ENCODE results near the gene PSMB4.
"Not testable (repeated sequence)": the region's sequence is repeated elsewhere in the genome, so short reads cannot be mapped to it uniquely, and the experiment has no call there.

The PSMB4 gene

DNA sequence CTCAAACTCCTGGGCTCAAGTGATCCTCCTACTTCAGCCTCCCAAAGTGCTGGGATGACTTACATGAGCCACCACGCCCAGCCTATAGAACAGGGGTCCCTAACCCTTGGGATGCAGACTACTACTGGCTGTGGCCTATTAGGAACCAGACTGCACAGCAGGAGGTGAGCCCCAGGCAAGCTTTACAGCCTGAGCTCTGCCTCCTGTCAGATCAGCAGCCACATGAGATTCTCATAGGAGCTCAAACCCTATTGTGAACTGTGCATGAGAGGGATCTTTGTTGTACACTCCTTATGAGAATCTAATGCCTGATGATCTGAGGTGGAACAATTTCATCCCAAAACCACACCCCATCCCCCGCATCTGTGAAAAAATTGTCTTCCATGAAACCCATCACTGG is 13.4 kb upstream of the PSMB4 start:
- DNase-seq (ENCODE audit: low read depth in 2 of 2), result no peak

DNA sequence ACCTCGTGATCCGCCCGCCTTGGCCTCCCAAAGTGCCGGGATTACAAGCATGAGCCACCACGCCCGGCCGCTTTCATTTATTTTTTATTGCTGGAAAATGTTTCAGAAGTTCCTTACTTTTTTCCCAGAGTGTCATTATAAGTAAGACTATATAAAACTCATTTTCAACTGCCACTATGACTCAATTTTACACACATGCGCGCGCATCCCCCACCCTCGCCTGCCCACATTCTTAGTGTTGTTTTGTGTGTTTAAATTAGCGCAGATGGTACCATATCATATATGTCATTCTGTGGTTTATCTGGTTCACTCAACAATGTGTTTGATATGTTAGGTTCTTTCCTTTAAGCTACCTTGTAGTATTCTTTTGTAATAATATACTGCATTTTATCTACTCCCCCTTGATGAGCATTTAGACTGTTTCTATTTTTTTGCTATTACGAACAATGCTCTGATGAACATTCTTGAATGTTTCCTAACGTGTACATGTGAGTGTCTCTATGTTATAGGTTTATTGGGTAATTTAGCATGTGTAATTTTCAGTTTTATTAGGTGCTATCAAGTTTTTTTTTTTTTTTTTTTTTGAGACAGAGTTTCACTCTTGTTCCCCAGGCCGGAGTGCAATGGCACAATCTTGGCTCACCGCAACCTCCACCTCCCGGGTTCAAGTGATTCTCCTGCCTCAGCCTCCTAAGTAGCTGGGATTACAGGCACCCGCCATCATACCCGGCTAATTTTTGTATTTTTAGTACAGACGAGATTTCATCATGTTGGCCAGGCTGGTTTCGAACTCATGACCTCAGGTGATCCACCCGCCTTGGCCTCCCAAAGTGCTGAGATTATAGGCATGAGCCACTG is 8.9 kb upstream of the PSMB4 start:
- not testable (repeated sequence) for DNase-seq (ENCODE audit: low read depth in 2 of 2)

DNA sequence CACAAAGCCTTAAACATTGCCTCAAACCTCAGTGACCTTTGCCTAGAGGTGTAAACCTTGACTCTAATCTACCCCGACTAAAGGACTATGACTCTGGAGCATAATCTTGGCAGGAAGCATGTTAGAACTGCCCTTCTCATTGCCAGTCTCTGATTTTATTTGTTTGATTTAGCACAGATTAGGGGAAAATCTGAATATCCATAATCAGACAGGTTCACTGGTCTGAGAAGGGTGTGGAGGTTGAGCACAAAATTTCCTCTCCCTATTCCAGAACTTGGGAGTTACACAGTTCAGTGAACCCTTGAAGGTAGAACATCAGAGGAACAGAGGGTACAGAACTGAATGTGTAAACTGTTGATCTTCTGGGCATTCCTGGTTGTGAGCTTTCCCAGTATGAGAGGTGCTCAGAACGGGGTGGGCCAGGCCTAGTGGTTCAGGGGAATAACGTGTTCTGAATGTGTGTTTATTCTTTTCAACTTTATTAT is 8.3 kb upstream of the PSMB4 start:
- DNase-seq (ENCODE audit: low read depth in 2 of 2), result no peak

DNA sequence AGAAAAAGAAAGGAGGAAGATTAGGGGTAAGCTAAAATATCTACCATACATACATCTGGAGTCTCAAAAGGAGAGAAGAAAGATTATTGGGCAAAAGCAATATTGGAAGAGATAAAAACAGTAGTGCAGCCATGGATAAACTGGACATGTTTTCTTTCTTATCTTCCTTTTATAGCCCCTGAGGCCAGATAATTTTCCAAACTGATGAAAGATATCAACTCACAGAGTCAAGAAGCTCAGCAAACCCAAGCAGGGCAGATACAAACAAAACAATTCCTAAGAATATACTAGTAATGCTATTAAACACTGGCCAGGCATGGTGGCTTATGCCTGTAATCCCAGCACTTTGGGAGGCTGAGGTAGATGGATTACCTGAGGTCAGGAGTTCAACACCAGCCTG is 5.8 kb upstream of the PSMB4 start:
- DNase-seq (ENCODE audit: low read depth in 2 of 2), result no peak

DNA sequence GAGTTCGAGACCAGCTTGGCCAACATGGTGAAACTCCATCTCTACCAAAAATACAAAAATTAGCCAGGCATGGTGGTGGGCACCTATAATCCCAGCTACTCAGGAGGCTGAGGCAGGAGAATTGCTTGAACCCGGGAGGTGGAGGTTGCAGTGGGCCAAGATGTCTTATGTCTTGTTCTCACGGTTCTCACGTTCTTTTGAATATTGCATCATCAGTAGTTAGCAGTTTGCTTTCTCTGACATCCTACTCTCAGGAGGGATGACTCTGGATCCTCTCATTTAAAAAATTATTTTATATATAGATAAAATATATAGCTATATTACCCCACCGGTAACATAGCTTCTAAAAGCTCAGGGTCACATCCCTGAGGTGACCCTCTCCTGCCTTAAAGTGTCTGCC is 3.1 kb upstream of the PSMB4 start:
- not testable (repeated sequence) for DNase-seq (ENCODE audit: low read depth in 2 of 2)

DNA sequence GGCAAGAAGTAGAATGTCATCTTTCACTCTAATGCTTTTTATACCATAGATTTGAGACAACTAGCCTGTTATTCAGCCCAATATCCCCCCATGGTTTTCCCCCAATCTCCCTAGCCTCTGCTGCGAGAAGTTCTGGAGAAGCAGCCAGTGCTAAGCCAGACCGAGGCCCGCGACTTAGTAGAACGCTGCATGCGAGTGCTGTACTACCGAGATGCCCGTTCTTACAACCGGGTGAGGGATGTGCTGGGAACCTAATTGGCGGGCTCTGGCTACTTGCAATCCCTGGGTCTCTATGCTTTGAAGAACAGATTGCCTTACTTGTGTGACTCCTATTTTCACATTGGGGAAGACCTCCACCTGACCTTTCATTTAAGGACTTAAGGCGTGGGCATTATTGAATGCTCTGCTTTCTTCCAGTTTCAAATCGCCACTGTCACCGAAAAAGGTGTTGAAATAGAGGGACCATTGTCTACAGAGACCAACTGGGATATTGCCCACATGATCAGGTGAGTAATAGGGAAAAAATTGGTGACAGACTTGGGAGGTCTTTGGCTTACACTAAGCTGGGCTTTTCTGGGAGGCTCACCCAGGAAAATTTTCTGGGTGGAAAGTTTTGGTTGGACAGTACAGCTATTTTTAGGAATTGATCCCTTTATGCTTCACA is 1.9 kb downstream of the PSMB4 start:
- no peak for DNase-seq (ENCODE audit: low read depth in 2 of 2)

DNA sequence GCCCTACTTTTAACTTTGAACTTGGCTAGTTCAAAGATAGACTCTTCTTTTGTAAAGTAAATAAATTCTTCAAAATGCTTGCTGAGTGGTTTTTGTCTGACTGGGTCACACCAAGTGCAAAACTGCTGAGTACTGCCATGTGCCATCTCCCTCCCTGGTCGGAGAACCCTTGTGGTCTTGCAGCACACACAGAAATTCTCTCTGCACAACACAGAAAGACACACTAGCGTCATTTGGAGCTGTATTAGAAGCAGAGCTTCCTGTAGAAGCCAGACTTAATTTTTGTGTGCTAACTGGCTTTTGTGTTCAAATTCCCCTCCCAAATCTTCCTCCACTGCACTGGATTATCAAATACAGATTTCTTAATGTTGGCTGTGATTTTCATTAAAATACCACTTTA is 2.5 kb downstream of the PSMB4 start:
- no peak for DNase-seq (ENCODE audit: low read depth in 2 of 2)

DNA sequence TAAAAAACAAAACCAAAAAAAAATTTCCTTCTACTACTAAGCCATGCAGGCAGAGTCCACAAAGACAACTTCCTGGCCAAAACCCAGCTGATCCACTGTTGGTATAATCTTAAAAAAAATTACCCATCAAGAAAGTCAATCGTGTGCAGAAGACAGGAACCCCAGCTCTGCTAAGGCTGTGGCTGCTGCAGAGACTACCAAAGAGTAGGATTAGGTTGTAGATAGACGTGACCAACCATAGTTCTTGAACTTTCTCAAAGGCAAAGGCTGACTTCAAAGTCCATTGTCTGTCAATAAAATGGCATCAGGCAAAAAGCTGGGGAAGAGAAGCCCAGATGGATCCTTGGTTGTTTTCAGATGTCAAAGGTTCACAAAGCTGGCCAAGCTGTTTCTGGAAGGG is 3.4 kb downstream of the PSMB4 start:
- DNase-seq (ENCODE audit: low read depth in 2 of 2), result no peak

DNA sequence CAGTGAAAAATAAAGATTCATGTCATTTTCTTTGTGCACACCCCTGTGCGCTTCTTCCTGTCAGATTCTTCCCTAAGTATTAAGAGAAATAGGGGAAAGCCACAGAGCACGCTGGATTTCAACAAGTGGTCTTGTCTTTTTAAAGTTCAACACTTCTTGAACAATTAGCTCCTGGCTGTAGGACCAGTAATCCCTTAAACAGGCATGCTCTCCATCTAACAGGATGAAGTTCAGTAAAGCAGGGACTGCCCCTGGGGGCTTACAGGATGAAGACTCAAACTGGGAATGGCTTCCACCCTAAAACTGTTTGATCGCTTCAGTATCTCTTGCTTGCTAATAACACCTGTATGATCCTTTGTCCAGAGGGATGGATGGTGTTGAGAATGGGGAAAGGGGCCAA is 4.2 kb downstream of the PSMB4 start:
- no peak for DNase-seq (ENCODE audit: low read depth in 2 of 2)

DNA sequence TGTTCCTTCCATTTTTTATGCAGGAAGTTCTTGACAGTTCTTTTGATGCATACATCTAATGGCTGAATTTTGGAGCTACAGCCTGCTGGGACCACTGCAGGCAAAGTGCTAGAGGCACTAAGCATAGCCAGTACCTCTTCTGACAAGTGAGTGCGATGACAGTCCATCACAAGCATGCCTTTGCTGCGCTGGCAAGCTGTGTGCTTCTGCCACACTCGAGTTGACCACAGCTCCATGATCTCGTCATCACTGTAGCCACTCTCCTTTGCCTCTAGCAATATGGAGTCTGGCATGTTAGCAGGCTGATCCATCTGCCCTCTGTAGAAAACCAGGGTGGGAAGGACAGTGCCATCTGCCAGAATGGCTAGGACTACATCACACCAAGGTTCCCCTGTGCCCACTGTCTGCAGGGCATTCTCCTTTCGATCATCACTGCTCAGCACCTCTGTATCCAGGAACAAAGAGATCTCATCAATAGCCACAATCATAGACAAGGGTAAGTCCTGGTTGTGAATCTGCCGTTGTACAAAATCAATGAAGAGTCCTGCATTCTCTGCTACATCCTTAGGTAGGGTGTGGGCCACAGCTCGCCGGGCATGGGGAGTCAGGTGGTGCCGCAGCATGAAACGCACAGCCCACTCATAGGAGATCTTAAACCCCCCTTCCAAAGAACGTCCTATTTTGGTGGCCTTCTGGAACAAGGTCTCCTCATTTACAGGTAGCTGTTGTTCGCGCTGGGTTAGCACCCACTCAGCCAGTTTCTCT is 6.0 kb downstream of the PSMB4 start:
- no peak for DNase-seq (ENCODE audit: low read depth in 2 of 2)

DNA sequence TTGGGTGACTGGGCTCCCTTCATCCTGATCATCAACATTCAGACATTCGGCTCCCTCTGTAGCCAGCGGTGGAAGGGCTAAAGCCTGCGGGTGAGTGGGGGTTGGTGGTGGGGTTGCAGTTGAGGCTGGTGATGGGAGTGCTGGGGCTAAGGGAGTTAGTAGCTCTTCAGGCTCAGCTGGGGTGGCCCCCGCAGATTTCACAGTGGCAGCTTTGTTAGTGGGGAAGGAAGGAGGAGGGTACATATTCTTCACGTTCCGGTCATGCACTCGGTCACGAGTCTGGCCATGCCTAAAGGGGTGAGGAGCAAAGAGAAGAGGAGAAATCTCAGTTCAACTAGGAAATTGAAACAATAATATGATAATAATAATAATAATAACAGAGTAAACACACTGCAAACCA is 6.8 kb downstream of the PSMB4 start:
- DNase-seq (ENCODE audit: low read depth in 2 of 2), result no peak

DNA sequence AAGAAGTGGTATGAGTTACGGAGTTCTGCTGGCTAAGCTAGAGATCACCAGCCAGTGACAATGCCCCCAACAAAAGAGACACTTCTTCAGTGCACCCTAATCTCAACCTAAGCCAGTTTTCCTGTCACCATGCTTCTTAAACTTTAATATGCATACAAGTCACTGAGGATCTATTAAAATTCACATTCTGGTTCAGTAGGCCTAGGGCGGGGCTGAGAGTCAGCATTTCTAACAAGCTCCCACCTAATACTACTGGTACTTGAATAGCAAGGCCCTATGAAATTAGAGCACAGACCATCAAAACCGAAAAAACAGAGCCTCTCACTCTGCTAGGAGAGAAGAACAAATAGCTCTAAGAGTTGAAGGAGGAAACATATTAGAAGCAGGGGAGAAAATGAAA is 7.9 kb downstream of the PSMB4 start:
- DNase-seq (ENCODE audit: low read depth in 2 of 2), result no peak

DNA sequence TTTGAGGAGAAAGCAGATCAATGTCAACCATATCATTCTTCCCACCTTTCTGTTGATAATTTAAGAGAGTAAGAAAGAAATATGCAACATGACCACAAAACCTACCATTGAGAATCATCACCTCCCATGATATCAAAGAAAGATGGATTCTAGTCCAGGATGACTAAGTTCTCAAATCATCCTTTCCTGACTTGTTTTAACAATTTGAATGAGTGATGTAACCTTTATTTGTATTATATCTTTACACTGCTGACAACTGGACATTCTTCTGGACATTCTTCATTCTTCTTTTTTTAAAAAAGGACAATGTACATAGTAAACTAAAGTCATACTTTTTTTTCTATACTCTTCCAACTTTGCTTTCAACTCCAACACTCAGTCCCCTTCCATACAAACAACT is 9.5 kb downstream of the PSMB4 start:
- DNase-seq (ENCODE audit: low read depth in 2 of 2), result no peak

DNA sequence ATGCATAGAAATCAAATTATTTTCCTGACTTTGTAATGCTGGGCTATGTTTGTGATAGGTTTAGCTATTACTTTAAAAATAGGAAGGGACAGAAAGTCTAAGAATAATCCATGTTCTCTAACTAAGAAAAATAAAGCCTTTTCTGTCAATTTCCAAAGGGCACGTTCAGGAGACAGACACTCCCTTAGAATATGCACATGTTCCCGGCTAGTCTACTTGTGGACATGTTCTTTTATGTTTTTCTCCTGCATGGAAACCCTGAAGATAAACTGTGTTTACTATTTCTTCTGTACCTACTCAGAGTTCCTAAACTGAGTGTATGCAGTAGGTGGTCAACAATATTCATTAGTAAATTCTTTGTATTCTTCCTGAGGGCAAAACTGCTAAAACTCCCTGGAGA is 12.5 kb downstream of the PSMB4 start:
- DNase-seq (ENCODE audit: low read depth in 2 of 2), result no peak

DNA sequence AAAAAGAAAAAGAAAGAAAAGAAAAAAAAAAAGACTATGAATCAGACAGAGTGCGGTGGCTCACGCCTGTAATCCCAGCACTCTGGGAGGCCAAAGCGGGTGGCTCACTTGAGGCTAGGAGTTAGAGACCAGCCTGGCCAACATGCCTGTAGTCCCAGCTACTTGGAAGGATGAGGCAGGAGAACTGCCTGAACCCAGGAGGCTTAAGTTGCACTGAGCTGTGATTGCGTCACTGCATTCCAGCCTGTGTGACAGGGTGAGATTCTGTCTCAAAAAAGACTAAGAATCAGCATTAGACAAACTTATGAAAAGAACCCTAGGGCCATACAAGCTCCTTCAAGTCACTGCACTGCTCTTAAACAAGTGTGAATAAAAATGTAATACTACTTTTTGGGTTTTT is 16.9 kb downstream of the PSMB4 start:
- no peak for DNase-seq (ENCODE audit: low read depth in 2 of 2)

DNA sequence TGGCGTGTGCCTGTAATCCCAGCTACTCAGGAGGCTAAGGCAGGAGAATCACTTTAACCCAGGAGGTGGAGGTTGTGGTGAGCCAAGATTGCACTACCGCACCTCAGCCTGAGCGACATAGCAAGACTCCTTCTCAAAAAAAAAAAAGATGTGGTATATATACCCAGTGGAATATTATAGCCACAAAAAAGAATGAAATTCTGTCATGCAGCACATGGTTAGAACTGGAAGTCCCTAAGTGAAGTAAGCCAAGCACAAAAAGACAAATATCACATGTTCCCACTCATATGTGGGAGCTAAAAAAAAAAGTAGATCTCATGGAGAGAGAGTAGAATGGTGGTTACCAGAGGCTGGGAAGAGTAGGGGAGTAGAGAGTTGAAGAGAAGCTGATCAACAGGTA is 18.7 kb downstream of the PSMB4 start:
- no peak for DNase-seq (ENCODE audit: low read depth in 2 of 2)

DNA sequence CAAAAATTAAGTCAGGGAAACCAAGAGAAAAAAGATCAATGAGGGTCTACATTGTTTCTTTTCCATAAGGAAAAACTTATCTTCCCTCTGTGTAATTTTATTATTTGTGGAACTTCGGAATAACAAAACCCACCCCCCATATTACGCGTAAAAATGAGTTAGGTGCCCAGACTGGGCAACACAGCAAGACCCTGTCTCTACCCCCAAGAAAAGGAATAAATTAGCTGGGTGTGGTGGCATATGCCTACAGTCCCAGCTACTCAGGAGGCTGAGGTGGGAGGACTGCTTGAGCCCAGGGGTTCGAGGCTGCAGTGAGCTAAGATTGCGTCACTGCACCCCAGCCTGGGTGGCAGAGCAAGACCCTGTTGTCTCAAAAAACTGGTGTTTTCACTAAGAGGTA is 20.4 kb downstream of the PSMB4 start:
- no peak for DNase-seq (ENCODE audit: low read depth in 2 of 2)

DNA sequence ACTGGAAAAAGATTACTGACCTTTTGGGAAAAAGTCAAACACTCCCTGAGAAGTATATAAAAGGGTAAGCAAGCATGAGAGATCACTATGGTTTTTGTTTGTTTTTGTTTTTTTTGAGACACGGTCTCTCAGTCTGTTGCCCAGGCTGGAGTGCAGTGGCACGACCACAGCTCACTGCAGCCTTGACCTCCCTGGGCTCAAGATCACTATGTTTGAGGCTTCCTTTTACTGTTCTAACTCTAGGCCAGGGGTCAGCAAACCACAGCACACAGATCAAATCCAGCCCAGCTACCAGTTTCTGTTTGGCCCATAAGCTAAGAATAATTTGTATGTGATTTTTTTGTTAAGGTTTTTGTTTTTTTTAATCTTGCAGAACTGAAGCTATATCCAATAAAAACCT is 25.7 kb downstream of the PSMB4 start:
- DNase-seq (ENCODE audit: low read depth in 2 of 2), result no peak

DNA sequence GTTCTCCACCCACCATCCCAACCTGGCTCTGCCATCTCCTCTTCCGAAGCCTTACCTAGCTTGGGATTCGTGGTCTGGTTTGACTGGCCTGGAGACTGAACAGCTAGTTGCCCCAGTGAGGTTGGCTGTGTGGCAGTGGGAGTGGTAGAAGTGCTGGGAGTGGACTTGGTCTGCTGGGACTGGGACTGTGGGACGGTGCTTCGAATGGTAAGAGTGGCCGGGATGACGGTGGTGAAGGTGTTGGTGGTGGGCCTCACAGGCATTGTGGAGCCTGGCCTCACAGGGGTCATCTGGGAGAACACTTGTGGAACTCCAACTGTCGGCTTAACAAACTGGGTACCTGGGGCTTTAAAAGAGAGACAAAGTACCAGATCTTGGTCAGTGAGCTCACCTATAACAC is 28.7 kb downstream of the PSMB4 start:
- no peak for DNase-seq (ENCODE audit: low read depth in 2 of 2)

DNA sequence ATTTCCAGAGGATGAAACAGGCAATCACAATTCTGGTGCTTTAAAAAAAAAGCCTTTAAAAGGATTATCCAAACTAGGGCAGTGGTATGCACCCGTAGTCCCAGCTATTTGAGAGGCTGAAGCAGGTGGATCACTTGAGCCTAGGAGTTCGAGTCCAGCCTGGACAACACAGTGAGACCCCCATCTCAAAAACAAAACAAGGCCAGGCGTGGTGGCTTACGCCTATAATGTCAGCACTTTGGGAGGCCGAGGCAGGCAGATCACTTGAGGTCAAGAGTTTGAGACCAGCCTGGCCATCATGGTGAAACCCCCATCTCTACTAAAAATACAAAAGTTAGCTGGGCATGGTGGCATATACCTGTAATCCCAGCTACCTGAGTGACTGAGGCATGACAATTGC is 34.5 kb downstream of the PSMB4 start:
- not testable (repeated sequence) for DNase-seq (ENCODE audit: low read depth in 2 of 2)

DNA sequence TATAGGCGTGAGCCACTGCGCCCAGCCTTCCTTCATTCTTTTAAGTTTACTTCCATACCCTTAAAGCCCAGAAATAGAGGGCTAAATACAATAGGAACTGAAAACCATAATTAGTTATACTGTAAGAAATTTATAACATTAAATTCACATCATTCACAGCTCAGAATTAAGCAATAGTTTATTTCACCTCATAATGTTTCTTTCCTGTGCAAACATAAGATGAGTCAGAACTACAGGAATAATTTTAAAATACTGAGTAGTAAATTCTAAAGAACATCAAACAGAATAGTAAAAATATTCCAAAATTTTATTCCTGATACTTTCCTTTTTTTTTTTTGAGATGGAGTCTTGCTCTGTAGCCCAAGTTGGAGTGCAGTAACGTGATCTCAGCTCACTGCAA is 35.8 kb downstream of the PSMB4 start:
- no peak for DNase-seq (ENCODE audit: low read depth in 2 of 2)

DNA sequence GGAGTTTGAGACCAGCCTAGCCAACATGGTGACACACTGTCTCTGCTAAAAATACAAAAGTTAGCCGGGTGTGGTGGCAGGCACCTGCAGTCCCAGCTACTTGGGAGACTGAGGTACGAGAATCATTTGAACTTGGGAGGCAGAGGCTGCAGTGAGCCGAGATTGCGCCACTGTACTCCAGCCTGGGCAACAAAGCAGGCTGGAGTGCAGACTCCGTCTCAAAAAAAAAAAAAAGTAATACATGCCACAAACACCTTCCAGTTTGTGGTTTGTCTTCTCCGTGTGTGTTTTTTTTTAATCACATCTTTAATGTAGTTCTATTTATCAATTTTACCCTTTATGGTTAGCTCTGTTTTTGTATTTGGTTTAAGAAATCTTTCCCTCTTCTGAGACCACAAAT is 37.6 kb downstream of the PSMB4 start:
- DNase-seq (ENCODE audit: low read depth in 2 of 2), result no peak

DNA sequence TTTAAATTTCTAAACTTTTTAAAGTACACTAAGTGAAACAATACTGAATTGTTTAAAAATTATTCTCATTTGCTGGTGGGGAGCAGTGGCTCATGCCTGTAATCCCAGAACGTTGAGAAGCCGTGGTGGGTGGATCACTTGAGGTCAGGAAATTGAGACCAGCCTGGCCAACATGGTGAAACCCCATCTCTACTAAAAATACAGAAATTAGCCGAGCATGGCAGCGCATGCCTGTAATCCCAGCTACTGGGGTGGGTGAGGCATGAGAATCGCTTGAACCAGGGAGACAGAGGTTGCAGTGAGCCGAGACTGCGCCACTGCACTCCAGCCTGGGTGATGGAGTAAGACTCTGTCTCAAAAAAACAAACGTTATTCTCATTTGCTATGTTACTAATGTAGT is 38.0 kb downstream of the PSMB4 start:
- not testable (repeated sequence) for DNase-seq (ENCODE audit: low read depth in 2 of 2)
